ENCODE results near the gene SSX2IP.
"Not testable (repeated sequence)": the region's sequence is repeated elsewhere in the genome, so short reads cannot be mapped to it uniquely, and the experiment has no call there.

The SSX2IP gene

DNA sequence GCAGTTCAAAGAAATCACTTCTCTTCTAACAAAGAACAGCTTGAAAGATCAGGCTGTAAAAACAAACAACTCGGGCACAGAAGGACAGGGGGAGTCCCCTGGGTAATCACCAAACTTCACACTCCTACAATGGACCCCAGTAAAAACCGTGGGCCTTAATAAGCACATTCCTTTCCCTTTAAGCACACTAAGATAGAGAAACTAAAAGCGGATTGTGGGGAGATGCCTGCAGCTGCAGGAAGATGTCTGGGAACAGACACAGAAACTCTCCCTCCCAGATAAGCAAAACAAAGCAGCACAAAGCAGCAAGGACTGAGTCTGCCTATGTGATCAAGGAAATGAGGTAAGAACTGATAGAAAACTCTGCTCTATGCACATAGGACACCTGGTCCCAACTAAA, 78.5 kb downstream of the SSX2IP start:
- DNase-seq: no peak

DNA sequence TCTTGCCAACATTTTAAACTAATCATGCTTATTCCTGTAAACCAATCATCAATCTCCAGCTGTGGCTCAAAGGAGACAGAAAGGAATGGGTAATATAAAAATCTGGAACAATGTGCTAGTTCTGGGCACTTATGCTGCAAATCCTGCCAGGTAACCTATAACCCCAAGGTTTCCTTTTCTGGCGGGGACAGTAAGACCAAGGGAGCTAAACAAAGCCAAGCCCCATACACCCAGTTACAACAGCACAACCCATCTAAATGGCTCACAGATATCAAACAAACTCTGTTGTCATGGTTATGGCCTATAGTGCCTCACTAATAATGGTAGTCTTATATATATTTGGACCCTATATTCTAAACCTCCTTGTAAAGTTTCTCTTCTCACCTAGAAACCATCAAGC, 79.2 kb downstream of the SSX2IP start:
- DNase-seq: no peak

DNA sequence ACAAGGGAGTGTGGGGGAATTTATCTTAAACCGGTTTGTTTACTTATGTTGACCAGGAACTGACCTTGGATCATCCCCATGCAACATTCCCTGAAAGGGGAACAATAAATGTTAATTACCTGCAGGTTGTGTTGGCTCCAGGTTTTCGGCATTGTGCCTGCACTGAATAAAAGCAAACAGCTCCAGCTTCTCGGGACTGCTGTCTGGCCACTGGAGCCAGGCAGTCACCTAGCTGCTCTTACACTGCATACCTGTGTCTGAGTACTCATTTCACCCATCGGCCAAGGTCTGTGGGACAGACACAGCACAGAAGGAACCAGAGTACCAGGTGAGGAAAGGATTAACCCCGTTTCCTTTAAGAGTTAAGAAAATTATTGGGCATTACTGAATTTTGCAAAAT, 83.3 kb downstream of the SSX2IP start:
- DNase-seq: no peak

DNA sequence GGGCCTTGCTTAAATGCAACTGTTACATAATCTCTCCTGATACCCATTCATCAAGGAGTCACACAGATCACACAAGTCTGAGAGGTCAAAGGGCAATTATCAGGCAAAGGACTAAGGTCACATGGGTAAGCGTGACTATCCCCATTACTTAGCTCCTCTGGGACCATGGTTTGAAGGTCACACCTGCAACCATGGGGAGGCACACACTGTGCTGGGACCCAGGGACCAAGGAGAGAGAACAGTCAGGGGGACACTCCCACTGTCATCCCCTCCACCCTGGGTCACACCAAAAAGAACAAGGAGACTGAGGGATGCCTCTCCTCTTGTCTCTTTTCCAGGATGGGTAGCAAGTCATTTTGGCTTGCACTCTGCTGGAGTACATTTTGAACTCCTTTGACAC, 85.1 kb downstream of the SSX2IP start:
- DNase-seq: no peak

DNA sequence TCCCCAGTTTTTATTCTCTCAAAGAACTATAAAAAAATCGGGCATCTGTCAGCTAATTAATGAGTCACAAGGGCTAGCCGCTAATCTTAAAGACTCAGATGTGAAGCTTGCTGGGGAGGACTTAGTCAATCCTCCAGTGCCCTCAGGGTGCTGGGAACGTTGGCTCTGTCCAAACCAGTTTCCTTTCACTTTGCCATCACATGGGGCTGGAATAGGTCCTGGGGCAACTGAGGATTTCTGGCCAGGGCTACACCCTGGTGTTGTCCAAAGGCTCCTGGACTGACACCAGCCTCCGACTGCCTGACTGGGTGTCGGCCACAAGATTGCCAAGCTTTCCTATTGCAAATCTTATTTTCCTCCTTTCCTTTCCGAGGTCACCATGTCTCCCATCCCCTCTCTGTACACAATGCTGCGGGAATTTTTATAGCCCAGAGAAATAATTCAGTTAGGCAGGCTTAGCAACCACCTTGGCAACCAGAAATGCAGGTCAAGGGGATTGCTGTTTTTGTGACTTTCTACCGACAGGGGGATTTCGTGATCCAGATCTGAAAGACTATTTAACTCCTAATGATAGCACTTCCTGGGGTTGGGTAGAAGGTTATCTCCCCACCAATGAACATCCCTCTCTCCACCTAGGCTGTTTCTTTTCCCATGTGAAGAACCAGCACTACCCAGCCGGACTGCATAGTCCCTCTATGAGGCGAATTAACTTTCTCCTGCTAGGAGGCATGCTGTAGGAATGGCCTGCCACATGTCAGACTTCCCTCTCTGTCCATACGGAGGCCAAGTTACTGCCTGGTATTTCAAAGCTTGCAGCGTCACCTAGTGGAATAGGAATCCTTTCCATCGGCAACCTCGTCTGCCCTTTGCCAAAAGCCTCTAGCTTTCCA, 86.1 kb downstream of the SSX2IP start:
- DNase-seq: no peak

DNA sequence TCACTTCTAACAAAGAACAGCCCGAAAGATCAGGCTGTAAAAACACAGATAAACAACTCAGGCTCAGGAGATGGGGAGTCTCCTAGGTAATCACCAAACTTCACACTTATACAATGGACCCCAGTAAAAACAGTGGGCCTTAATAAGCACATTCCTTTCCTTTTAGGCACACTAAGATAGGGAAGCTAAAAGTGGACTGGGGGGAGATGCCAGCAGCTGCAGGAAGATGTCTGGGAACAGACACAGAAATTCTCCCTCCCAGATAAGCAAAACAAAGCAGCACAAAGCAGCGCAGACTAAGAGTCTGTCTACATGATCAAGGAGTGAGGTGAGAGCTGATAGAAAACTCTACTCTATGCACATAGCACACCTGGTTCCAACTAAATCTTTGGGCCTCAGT, 87.0 kb downstream of the SSX2IP start:
- no peak for DNase-seq

DNA sequence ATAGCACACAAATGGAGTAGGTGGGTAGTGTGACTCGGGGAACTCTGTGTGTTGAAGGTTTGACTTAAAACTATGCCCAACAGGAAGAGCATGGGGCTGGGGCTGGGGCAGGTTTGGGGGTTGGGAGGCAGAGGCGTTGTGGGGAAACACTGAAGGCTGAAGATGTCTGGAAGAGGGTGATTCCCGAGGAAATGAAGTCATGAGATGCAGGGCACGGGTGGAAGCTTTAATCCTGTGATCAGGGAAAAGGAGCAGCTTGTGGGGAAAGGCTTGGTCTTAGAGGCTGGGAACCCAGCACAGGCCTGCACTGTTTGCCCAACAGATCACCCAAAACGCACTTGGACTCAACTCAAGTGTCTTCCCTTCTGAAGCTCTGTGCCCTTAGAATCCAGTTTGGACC, 89.5 kb downstream of the SSX2IP start:
- DNase-seq: no peak

DNA sequence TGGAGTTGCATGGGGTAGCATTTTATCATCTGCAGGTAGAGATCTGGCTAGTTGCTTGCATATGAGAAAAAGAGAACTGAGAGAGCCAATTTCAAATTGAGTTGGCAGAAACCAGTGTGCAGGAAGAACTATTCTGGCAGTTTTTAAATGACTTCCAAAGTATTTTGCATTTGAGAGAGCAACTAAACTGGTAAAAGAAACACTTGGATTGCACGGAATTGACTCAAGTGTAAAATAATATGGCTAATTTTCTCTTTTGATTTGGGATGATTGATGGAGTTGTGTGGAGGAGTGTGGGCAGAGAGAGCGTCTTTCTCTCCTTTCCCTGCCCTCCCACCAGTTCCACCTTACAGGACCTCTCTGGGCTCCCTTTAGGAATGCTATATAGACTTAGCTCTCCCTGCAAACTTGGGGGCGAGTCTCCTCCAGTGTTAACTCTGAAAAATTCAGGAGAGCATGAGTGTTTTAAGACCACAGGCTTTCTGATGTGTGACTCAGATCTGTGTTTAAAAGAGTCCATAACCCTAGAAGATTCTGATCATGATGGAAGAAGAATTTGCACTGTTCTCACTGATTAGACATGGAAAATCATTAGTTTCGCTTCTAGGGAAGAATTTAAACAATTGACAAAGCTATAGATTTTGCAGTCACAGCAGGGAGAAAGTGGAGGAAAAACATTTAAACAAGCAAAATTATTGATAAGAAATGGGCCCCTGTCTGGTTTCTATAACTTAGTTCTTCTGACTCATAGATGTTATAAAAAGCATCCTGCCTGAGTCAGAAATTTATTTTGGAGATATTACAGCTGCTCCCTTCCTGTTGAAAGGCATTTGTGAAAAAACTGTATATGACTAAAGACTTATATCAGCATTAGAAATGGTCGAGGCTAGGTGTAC, 91.2 kb downstream of the SSX2IP start:
- no peak for DNase-seq

DNA sequence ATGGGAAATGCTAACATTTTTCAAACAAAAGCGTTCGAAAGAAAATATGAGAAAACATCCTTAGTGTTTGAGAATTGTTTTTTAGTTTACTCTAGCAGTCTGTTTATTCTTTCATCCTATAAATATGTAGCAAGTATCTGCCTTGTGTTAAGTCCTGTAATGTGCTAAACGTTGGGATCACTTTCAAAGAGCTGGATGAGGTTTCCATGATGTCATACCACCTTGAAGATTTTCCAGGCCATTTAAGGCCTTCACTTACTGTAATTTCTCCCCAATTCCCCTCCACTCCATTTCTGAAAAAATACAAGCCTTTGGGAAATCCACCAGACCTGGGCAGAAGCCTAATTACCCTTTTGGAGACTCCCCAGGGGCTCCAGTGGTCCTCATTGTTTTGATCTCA, 91.8 kb downstream of the SSX2IP start:
- DNase-seq: no peak

DNA sequence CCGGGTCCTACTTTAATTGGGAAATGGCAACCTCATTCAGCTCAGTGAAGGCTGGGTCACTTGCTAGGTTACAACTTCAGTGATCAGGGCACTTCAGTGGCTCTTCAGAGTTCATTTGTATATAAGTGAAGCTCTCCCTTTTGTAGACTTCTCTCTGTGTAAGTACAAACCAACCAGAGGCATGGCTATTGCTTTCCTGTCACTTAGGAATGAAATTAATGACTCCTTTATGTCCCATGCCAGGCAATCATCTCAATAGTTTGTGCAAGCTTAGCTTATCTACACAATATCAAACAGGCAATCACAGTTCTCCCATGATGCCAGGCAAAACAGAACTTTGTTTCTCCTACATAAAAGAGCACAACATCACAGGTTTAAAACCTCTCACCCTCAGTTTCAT, 93.2 kb downstream of the SSX2IP start:
- DNase-seq: no peak

DNA sequence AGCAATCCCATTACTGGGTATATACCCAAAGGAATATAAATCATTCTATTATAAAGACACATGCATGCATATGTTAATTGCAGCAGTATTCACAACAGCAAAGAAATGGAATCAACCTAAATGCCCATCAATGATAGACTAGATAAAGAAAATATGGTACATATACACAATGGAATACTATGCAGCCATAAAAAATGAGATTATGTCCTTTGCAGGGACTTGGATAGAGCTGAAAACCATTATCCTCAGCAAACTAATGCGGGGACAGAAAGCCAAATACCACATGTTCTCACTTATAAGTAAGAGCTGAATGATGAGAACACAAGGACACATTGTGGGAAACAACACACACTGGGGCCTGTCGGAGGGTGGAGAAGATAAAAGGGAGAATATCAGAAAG, 95.3 kb downstream of the SSX2IP start:
- DNase-seq: not testable (repeated sequence)
